ENCODE data around the gene BICD2. TPM values are rescaled to one million over a fixed set of nuclear protein-coding genes. Genes with fewer than 3 reads are reported as not detected.

The BICD2 gene
- polyA plus RNA-seq, 3 donors = 5.5 to 17.3 (median 14.2) TPM

DNA sequence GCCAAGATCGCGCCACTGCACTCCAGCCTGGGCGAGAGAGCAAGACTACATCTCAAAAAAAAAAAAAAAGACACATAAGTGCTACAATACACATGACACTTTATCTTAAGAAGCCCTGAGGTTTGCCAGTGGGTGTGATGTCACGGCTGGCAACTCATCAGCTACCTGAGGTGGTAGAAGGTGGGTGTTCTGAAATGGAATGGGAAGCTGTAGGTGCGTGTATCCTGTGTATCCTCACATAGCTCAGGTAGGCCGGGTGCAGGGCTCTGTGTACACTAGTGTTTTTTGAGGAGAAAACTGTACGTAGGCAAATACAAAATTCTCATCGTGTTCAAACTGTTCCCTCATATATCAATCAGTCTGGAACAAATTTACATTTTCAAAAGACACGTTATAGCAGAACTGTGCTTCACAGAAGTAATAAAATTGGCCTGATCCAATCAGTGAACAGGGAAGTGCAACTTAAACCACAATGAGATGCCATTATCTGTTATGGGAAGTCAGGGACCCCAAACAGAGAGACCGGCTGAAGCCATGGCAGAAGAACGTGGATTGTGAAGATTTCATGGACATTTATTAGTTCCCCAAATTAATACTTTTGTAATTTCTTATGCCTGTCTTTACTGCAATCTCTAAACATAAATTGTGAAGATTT is 10.4 kb downstream of the BICD2 start:
- H3K27ac ChIP-seq (ENCODE audit: low read depth, low read length) = no peak overlapping the region
- 87 to 97% (median 87%) methylated on average over 11 of the region's 11 CpGs for WGBS, 3 donors

DNA sequence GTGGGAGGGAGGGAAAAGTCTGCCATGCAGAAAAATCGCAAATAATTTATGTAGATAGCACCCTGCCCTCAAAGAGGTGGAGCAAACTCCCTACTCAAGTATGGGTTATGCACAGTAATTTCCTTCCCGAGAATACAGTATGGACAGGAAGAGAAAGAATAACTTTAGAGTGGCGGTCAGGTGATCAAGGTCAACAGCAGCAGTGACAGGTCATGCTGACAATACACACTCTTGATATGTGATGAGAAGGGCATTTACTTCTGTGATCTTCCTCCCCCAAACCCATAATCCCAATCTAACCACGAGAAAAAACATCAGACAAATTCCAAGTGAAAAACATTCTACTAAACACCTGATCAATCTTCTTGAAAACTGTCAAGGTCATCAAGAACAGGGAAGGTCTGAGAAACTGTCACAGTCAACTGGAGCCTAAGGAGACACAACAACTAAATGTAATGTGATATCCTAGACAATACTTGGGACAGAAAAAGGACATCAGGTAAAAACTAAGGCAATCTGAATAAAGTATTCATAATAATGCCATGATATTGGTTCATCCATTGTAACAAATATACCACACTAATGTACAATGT is 11.7 kb downstream of the BICD2 start:
- H3K27ac ChIP-seq (ENCODE audit: low read depth, low read length) = no peak overlapping the region
- 62 to 77% (median 72%) methylated on average over 4 of the region's 4 CpGs for WGBS, 3 donors

DNA sequence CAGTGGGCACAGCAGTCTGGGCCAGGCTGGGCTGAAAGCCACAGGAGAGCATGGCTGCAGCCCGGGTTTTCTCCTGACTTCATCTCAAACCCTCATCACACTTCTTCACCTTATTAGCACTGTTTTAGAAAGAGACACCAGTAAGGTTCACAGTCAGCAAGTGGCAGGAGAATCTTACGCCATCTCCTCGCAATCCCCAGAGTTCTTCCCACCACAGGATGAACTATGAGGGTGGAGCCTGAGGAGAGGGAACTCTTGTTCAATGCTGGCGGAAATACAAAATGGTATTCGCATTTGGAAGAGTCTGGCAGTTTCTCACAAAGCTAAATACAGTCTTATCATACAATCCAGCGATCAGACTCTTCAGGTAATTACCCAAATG is 14.7 kb downstream of the BICD2 start:
- no peak overlapping the region for H3K27ac ChIP-seq (ENCODE audit: low read depth, low read length)
- WGBS, 3 donors = 49 to 72% (median 53%) methylated on average over 6 of the region's 6 CpGs

DNA sequence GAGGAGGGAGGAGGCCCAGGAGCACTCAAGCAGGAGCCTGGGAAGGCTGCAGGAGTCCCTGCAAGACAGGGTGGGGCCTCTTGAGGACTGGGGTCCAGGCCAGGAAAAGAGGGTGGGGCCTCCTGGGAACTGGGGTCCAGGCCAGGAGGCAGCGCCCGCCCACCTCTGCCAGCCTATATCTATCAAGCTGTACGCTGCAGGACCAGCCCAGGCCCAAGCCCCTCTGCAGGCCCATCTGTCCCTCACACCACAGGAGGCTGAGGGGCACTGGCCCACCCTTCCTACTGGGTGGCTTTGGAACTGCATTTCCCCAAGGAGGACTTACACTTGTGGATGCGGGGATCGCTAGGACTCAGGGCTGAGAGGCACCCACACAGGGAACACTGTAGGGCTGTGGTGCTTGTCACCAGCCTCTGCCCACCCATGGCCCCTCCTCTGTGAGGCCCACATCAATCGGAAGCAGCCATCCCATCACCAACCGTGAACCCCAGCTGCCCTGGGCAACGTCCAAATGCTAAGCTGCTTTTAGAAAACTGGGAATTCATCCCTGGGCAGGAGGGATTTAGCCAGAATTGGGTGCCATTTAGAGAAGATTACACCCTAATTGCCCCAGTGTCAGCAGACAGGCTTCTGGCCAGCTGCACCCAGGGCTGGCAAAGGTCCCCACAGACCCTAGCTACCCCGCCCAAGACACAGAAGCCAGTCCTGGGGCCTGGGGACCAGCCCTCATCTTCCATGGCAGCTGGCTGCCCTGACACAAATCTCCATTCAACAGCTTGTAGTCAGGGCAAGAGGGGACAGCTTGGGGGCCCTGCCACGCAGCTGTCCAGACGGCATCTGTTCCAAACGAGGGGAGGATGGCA is 15.3 kb downstream of the BICD2 start:
- 71 to 79% (median 77%) methylated on average over 12 of the region's 12 CpGs for WGBS, 3 donors
- H3K27ac ChIP-seq (ENCODE audit: low read depth, low read length) = no peak overlapping the region

DNA sequence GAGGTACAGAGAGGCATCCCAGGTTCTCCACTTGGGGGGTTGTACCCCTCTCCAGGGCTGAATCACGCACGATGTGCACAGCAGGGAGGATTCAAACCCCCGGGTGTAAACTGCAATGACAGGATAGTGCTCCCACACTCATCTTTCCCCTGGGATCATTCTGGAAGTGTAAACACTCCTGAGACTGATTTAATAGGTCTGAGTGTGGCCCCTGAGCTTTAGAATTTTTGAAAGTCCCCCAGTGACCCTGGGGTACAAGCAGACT is 16.5 kb downstream of the BICD2 start:
- WGBS, 3 donors = 62 to 77% (median 66%) methylated on average over 3 of the region's 3 CpGs
- H3K27ac ChIP-seq (ENCODE audit: low read depth, low read length) = no peak overlapping the region

DNA sequence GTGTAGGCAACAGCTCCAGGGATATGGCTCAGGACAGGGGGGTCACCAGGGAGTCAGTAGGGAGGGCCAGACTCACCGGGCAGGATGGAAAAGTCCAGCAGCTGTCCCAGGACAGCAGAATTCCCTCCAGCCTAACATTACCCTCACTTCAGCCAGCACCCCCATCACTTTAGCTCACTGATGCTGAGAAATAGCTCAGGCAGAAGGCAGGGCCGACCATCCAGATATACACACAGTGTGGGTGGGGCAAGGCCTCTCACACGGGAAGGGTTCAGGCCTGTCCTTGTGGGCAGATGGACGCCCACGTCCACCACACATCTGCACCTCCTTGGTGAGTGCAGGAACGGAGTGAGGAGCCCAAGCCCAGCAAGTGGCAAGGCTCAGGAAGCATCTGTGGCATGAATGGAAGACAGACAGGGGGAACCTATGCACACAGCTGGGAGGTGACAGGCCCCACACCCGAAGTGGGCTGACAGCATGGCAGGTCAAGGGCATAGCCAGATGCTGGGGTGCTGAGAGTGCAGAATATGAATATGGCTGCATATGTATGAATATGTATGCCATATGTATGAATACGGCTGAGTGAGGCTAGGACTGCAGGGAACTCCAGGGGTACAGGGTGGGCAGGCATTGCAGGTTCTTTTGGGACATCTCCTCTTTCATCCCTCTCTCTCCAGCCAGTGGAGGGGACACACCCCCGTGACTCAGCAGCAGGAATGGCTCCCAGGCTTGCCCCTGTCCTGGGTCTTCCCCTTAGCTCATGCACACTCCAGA is 17.0 kb downstream of the BICD2 start:
- WGBS, 3 donors = 60 to 69% (median 66%) methylated on average over 9 of the region's 9 CpGs
- H3K27ac ChIP-seq (ENCODE audit: low read depth, low read length) = no peak overlapping the region

DNA sequence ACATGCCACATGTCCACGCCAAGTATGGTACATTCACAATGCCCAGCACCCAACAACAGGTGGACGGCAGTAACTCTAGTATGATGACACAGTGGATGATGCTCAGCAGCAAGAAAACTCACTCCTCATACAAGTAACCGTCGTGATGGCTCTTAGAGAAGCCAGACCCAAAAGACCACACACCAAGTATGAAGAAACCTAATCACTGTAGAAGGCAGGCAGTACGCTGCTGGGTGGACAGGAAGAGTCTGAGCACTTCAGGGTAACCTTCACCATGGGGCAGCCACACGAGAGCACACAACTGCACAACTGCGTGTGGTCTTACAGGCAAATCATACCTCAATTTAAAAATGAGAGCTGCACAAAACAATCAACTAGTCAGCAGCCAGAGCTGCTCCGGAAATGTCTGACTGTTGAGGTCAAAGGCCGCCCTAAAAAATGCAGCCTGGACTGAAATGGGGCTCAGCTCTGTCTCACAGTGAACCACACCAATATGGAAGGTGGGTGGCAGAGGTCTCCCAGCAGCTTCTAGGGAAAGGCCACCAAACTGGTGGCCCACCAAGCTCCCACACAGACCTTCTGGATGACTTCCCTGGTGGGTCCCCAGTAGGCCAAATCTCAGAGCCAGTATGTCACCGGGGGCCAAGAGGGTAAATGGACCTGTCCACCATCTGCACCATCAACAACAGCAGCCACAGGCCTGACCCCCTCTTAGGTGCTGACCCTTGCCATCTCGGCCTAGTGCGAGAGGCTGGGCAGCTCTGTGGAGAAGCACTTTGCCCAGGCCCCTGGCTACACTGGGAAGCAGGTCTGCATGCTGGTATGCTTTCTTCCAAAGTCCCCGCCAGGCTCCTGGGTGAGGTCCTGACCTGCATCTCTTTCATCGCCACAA is 17.8 kb downstream of the BICD2 start:
- no peak overlapping the region for H3K27ac ChIP-seq (ENCODE audit: low read depth, low read length)
- 76 to 87% (median 79%) methylated on average over 14 of the region's 14 CpGs for WGBS, 3 donors

DNA sequence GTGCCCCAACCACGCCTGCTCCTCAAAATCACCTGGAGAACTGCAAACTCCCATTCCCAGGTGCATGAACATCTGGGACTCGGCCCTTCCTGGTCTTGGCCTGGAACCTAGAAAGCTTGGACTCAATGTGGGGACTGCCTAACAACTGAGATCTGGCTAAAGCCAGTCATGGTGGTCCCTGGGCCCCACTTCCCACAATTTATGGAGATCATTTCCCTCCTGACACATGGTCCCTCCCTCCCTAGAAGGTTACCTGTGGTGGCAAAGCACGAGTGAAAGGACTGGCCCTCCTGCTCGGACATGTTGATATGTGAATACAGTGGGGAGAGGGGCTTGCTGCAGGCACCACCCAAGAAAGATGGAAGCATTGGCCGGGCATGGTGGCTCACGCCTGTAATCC is 18.8 kb downstream of the BICD2 start:
- WGBS, 3 donors = 86 to 96% (median 95%) methylated on average over 6 of the region's 6 CpGs
- H3K27ac ChIP-seq (ENCODE audit: low read depth, low read length) = no peak overlapping the region

DNA sequence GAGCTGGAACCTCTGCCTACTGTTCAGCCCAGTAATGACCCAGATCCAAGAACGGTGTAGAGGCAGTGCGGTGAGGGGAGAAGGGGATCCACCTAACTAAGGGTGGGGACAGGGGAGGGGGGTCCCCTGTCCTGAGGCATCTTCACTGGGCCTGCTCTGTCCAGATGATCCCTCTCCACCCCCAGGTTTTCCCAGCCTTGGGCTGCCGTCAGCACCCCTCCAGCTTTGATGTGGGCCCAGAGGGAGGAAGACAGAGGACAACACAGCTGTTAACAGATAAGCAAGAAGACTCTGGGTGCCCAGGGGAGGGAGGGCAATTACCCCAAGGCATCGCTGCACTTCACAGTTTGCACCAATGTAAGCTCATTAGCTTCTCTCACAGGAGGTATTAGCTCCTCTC is 19.3 kb downstream of the BICD2 start:
- H3K27ac ChIP-seq (ENCODE audit: low read depth, low read length) = no peak overlapping the region
- WGBS, 3 donors = 77 to 93% (median 89%) methylated on average over 4 of the region's 4 CpGs

DNA sequence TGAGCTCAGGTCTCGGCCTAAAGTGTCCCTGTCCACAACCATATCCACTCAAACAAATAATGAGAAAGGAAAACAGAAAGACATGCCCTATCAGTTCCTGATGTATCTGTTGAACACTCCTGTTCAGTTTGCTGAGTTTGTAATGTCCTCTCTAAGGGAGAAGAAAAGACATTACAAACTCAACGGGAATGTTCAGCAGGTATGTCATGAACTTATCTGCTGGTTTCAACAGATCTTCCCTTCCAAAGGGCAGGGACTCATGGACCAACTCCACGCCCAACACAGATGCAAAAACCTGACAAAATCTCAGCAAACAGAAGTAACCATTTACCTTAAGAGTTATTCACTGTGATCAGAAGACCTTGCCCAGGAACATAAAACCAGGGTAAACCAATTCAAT is 23.7 kb downstream of the BICD2 start:
- no peak overlapping the region for H3K27ac ChIP-seq (ENCODE audit: low read depth, low read length)
- 77 to 84% (median 81%) methylated on average over 3 of the region's 3 CpGs for WGBS, 3 donors

DNA sequence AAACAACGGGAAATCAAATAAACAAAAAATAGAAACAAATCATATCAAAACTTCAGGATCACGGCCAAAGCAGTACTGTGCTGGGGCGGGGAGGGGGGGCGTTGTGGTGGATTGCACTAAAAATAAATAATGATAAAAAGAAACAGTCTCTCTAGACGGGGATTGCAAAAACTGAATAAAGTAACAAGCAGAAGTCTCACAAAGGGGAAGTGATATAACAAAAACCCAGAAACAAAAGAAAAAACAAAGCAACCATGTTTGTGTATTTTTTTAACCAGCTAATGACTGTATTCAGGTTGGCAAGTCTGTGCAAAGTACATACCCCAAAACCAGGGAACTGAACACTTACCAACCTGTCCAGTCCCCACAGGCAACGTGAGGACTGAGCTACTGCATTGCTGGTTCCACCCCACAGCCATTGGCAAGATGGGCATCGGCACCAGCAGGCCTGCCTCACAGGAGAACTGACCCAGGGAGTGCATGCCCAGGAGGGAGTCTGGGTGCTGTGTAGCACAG is 24.1 kb downstream of the BICD2 start:
- WGBS, 3 donors = 18 to 26% (median 23%) methylated on average over 7 of the region's 7 CpGs
- H3K27ac ChIP-seq (ENCODE audit: low read depth, low read length) = no peak overlapping the region

DNA sequence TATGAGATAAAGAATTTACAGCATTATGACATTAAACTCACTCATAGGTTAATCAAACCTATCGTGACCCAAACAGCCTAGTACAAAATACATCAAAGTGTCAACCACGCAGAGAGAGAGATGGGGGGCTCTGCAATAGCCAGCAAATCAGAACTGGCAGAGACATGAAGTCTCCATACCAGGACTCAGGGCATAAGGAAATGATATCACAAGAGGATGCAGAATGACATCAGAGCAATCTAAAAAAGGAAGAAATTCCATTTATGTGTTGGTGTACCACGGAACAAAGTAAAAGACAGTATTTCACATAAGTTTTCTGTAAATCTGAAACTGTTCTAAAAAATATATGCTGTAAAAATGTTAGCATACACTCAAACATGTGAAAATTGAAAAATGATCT is 24.6 kb downstream of the BICD2 start:
- no peak overlapping the region for H3K27ac ChIP-seq (ENCODE audit: low read depth, low read length)
- 35 to 71% (median 41%) methylated on average over 3 of the region's 3 CpGs for WGBS, 3 donors

DNA sequence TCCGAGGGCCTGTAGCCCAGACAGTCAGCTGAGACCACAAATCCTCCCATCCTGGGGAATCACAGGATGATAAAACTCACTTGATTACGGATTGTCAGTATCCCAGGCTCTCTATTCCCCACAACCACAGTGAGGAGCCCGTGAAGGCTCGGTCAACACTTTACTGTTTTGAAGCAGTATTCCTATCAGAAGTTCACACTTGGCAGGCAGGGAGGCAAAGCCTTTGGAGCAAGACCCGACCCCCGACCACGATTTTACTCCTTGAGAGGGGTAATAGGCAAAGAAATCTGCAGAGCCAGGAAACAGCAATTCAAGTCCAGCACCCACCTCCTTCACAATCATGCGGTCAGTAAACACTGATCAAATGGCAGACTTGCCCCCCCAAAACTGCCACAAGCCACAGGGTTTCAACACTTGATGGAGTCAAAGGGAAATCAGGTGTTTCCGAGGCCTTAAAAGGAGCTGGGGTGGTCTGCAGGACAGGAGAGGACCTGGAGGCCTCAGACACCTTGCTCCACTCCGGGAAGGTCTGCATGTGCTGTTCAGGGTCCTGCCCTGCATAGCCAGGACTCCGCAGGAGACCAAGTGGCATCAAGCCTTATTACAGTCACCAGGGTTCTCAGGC is 25.2 kb downstream of the BICD2 start:
- 62 to 93% (median 66%) methylated on average over 11 of the region's 11 CpGs for WGBS, 3 donors
- no peak overlapping the region for H3K27ac ChIP-seq (ENCODE audit: low read depth, low read length)

DNA sequence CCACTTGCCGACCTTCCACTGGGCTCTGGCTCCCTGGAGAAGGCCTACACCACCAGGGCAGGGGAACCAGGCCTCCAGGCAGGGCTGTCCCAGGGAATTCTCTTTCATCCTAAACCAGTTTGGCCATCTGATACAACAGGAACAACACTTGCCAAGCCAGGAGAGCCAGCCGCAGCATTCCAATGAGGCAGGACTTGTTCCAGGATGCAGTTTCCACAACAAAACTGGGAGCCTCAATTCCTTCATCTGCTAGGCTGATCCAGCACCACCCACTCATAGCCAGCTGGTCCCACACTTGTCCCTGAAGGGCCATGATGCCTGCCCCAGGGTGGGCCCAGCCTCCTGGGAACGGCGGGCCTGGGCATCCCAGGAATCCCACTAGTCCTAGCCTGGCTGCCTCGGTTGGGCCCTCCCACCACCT is 26.0 kb downstream of the BICD2 start:
- 79 to 83% (median 80%) methylated on average over 5 of the region's 5 CpGs for WGBS, 3 donors
- H3K27ac ChIP-seq (ENCODE audit: low read depth, low read length) = no peak overlapping the region

DNA sequence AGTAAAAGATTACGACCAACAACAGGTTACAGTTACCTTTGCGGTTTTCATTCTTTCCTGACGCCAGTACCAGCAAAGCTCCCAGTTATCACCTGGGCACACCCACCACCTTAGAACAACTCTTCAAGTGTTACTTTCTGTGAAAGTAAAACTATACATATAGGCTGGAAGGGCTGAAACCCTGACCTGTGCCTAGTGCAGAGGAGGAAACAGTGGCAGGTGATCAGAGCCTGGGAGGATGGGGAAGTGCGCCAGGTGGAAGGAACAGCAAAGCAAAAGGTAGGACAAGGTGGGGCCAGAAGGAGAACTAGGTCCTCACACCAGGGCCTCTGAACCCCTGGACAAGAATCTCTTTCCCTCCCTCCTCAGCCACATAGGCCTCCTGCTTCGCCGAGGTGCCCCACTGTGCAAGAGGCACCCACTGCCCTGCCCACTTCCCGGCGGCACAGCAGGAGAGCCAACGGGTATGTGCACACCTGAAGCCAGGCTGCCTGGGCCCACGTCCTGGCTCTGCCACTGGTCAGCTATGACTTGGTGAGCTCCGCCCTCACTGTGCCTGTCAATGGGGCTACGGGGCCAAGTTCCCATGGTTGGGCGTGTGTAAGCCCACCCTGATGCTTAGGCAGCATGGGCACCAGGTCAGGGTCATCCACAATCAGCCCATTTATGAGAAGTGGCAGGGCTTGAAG is 26.9 kb downstream of the BICD2 start:
- WGBS, 3 donors = 84 to 95% (median 91%) methylated on average over 13 of the region's 13 CpGs

DNA sequence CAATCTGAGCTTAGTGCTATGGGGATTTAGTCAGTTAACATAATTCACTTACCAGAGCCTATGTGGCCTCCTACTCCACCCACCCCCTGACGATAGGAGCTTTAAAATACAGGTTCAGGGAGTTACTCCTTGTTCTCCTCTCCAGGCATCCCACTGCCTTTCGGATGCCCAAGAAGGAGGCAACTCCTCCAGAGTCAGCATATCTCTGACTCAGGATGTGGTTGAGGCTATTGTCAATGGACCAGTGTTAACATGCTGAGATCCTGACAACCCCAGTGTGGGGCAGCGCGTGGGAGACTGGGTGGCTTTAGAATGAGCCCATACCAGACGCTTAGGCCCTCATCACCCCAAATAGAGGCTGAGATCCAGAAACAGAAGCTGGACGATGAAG is 27.4 kb downstream of the BICD2 start:
- 77 to 85% (median 84%) methylated on average over 6 of the region's 6 CpGs for WGBS, 3 donors
- H3K27ac ChIP-seq (ENCODE audit: low read depth, low read length) = peak overlapping the region; percentile 9

More for the DNA sequence above, 26.9 kb downstream of the BICD2 start:
- H3K27ac ChIP-seq (ENCODE audit: low read depth, low read length) = no peak overlapping the region

Measured in adipose tissue (tissue), 3 donors.